Thoracic aorta (tissue), 2 donors: ENCODE results near the gene MIPOL1. TPM values are rescaled to one million over a fixed set of nuclear protein-coding genes. Genes with fewer than 3 reads are reported as not detected.
"Not testable (repeated sequence)": the region's sequence is repeated elsewhere in the genome, so short reads cannot be mapped to it uniquely, and the experiment has no call there.

Source experiments
- ATAC-seq: fragments of 150-250 bp; one replicate; pipeline ENCODE4 v1.8.0; 2017; ENCODE audit warnings: low read depth; ENCODE audit not compliant: insufficient number of reproducible peaks, low FRiP score
- DNase-seq: peaks from one replicate; pipeline ENCODE4 v3.0.0-alpha.2; 2020; ENCODE audit warnings: low spot score
- H3K27ac ChIP-seq, 2 donors: fragments of 200-600 bp; sonication (generic); 1 replicate in 1 of 2; 2 replicates in 1 of 2; pipeline ENCODE4 v1.5.1; 2016; ENCODE audit warnings: mild to moderate bottlenecking in 2 of 2, moderate library complexity in 2 of 2
- H3K27me3 ChIP-seq: fragments of 200-600 bp; sonication (generic); replicated peaks from 2 replicates; pipeline ENCODE4 v1.6.0; 2016; ENCODE audit warnings: mild to moderate bottlenecking; ENCODE audit not compliant: insufficient read depth
- H3K36me3 ChIP-seq: fragments of 200-600 bp; sonication (generic); one replicate; pipeline ENCODE4 v1.5.1; 2016
- H3K4me1 ChIP-seq, 2 donors: fragments of 200-600 bp; sonication (generic); 1 replicate in 1 of 2; 2 replicates in 1 of 2; pipeline versions ENCODE4 v1.5.1 to v1.6.0; 2016; ENCODE audit warnings: low read depth in 2 of 2, mild to moderate bottlenecking in 1 of 2; ENCODE audit not compliant: control insufficient read depth in 1 of 2
- H3K4me3 ChIP-seq: fragments of 200-600 bp; sonication (generic); 2 replicates; pipeline ENCODE4 v1.5.1; 2016; ENCODE audit warnings: mild to moderate bottlenecking
- H3K9me3 ChIP-seq: fragments of 200-600 bp; sonication (generic); 2 replicates; pipeline ENCODE4 v1.5.1; 2016
- CTCF ChIP-seq: fragments of 200-600 bp; sonication (generic); IDR thresholded peaks from one replicate; pipeline ENCODE4 v1.5.1; 2019; ENCODE audit warnings: antibody characterized with exemption
- total RNA-seq, 2 donors: library from RNA; depleted of rRNA; stranded (reverse); fragments of >200 nt; gene quantifications; one replicate each; pipeline versions ENCODE4 v1.1.0 to v1.2.3, GENCODE V29; 2016

Gene MIPOL1
- total RNA-seq, 2 donors from 2014 or later: 13.1 to 16.8 TPM

- H3K4me3 ChIP-seq: no peak overlapping the region
- H3K27me3 ChIP-seq: no peaks in the 10 kb centered on the region
- DNase-seq: no peak
- H3K36me3 ChIP-seq: no peaks in the 10 kb centered on the region
- H3K4me1 ChIP-seq: no peaks in the 10 kb centered on the region
- no peak overlapping the region for H3K27ac ChIP-seq
- H3K9me3 ChIP-seq: no peaks in the 10 kb centered on the region
- no peak for TF ChIP-seq CTCF
- no peak for ATAC-seq
These were observed 12.7 kb downstream of the MIPOL1 start for GRCh38 chr14:37210448-37210847.

GRCh38 chr14:37213016-37213415, 15.3 kb downstream of the MIPOL1 start:
- H3K9me3 ChIP-seq: no peaks in the 10 kb centered on the region
- no peaks in the 10 kb centered on the region for H3K4me1 ChIP-seq
- TF ChIP-seq CTCF: no peak
- H3K27ac ChIP-seq: no peak overlapping the region
- no peak for ATAC-seq
- no peak for DNase-seq
- no peaks in the 10 kb centered on the region for H3K27me3 ChIP-seq
- H3K36me3 ChIP-seq: no peaks in the 10 kb centered on the region
- no peak overlapping the region for H3K4me3 ChIP-seq

- no peaks in the 10 kb centered on the region for H3K9me3 ChIP-seq
- H3K4me1 ChIP-seq: no peaks in the 10 kb centered on the region
- ATAC-seq: no peak
- no peaks in the 10 kb centered on the region for H3K36me3 ChIP-seq
- H3K27ac ChIP-seq: no peak overlapping the region
- no peaks in the 10 kb centered on the region for H3K27me3 ChIP-seq
- H3K4me3 ChIP-seq: no peak overlapping the region
- no peak for DNase-seq
- no peak for TF ChIP-seq CTCF
These were observed 17.6 kb downstream of the MIPOL1 start for GRCh38 chr14:37215345-37215744.

- TF ChIP-seq CTCF: no peak
- no peak for ATAC-seq
These were observed 23.3 kb downstream of the MIPOL1 start for GRCh38 chr14:37221073-37221472.

GRCh38 chr14:37223947-37224474, 26.3 kb downstream of the MIPOL1 start:
- H3K27ac ChIP-seq: no peak overlapping the region

More at GRCh38 chr14:37221073-37221472, 23.3 kb downstream of the MIPOL1 start:
- no peaks in the 10 kb centered on the region for H3K27me3 ChIP-seq
- peaks cover 7% of the 10 kb centered on the region for H3K36me3 ChIP-seq
- H3K9me3 ChIP-seq: no peaks in the 10 kb centered on the region
- no peak overlapping the region for H3K27ac ChIP-seq
- no peaks in the 10 kb centered on the region for H3K4me1 ChIP-seq
- H3K4me3 ChIP-seq: no peak overlapping the region
- no peak for DNase-seq

GRCh38 chr14:37225668-37226067, 27.9 kb downstream of the MIPOL1 start:
- H3K9me3 ChIP-seq, H3K27me3 ChIP-seq, ATAC-seq, DNase-seq, H3K27ac ChIP-seq, H3K36me3 ChIP-seq, H3K4me3 ChIP-seq, H3K4me1 ChIP-seq: not testable (repeated sequence)

More at GRCh38 chr14:37223947-37224474, 26.3 kb downstream of the MIPOL1 start:
- Histone ChIP-seq H3K36me3 (peaks cover 7% of the 10 kb centered on the region), H3K9me3 (no peaks in the 10 kb centered on the region), H3K4me3 (no peak overlapping the region), H3K4me1 (no peaks in the 10 kb centered on the region), H3K27me3 (no peaks in the 10 kb centered on the region)
- ATAC-seq (no peak), DNase-seq (no peak)
- TF ChIP-seq CTCF: no peak
